ENCODE data around the gene FAM171A1. TPM values are rescaled to one million over a fixed set of nuclear protein-coding genes. Genes with fewer than 3 reads are reported as not detected.

Gene FAM171A1
- total and polyA plus RNA-seq, 2 donors (not counting 3 experiments of a cell fraction or from before 2014, with no cell fraction given), result 56.3 to 75.8 TPM

DNA sequence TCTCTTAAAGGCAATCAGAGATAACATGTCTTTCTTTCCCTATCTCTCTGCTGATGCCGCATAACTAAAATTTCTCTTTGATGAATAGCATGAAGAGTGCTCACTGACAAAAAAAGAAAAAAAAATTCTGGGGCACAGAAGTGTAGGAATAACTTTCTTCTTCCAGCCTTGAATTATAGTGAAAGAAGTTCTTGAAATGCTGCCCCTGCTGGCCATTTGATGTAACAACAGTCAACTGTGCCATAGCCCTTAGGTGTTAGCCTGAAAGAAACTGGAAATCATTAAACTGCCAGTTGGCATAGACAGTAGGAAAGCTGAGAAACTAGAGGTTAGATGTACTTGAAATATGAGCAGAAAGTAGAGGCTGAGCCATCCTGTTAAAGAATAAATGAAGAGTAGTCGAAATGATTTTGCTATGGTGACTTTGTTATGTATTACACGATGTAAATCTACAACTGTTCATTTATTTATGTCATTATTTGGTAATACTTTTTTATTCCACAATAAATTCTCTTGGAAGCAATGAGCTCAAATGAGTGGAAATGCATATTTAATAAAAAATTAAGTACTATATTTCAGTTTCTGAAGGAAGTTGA lies 48.3 kb upstream of the FAM171A1 start:
- H4K20me1 ChIP-seq (replicated peaks; ENCODE audit: control insufficient read depth, extremely low read depth, insufficient read depth, low read length), result no peaks in the 10 kb centered on the region
- no peaks in the 10 kb centered on the region for H3K79me2 ChIP-seq (ENCODE audit: control insufficient read depth, insufficient read depth, low read length)
- H2AFZ ChIP-seq (ENCODE audit: low read depth, low read length), result no peak overlapping the region
- H3K9me1 ChIP-seq (replicated peaks; ENCODE audit: control insufficient read depth, extremely low read depth, insufficient read depth, low read length), result no peaks in the 10 kb centered on the region
- intact Hi-C loops (cut with micrococcal nuclease) (loop anchor here (1.0 to 5.0 kb wide), 2 partner anchors 47 to 322 kb away; partner anchors contain the start of genes FAM171A1 and RPP38), dilution Hi-C loops (cut with MboI; ENCODE audit: extremely low pct_ligation_motif_present, low sequenced_read_pairs) (no loop called here)
- no peak overlapping the region for H3K9ac ChIP-seq (replicated peaks; ENCODE audit: extremely low read depth, insufficient read depth, low read length)
- FAIRE-seq, result peak; percentile 72
- H3K27me3 ChIP-seq (ENCODE audit: control insufficient read depth in 2 of 2, insufficient read depth in 2 of 2, low read length in 2 of 2), result peaks cover 0 to 2% of the 10 kb centered on the region in 2 experiments
- no TSS peak for BruUV-seq (replicated peaks)
- H3K4me1 ChIP-seq (ENCODE audit: control insufficient read depth, extremely low read depth, insufficient read depth, low read length), result no peaks in the 10 kb centered on the region
- CTCF ChIA-PET, result interaction anchor here (0.6 to 2.7 kb wide), 10 partner anchors 8 to 120 kb away, joined by 3 to 7 read pairs (median 4); partner anchors contain the start of gene FAM171A1
- POLR2A ChIA-PET, result no interaction called here
- no peak for TF ChIP-seq GATA2 (IDR thresholded peaks at IDR 0.05; ENCODE audit: insufficient read depth, insufficient read length, low read depth, low read length)
- TF ChIP-seq, protein P1, sequence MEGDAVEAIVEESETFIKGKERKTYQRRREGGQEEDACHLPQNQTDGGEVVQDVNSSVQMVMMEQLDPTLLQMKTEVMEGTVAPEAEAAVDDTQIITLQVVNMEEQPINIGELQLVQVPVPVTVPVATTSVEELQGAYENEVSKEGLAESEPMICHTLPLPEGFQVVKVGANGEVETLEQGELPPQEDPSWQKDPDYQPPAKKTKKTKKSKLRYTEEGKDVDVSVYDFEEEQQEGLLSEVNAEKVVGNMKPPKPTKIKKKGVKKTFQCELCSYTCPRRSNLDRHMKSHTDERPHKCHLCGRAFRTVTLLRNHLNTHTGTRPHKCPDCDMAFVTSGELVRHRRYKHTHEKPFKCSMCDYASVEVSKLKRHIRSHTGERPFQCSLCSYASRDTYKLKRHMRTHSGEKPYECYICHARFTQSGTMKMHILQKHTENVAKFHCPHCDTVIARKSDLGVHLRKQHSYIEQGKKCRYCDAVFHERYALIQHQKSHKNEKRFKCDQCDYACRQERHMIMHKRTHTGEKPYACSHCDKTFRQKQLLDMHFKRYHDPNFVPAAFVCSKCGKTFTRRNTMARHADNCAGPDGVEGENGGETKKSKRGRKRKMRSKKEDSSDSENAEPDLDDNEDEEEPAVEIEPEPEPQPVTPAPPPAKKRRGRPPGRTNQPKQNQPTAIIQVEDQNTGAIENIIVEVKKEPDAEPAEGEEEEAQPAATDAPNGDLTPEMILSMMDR (IDR thresholded peaks at IDR 0.05; ENCODE audit: extremely low read depth in 1 of 2, insufficient read depth in 1 of 2, low read depth in 1 of 2, low read length in 2 of 2), result peak; percentile 71 to 74
- H3K36me3 ChIP-seq (ENCODE audit: control insufficient read depth in 2 of 2, extremely low read depth in 1 of 2, insufficient read depth in 2 of 2, low read length in 2 of 2), result no peaks in the 10 kb centered on the region
- H3K4me2 ChIP-seq (ENCODE audit: insufficient read depth, low read length), result no peak overlapping the region
- H3K4me3 ChIP-seq (replicated peaks in 1 of 3; ENCODE audit: insufficient read depth in 1 of 3, low read depth in 1 of 3, low read length in 3 of 3), result no peak overlapping the region
- no peak overlapping the region for H3K27ac ChIP-seq (ENCODE audit: insufficient read depth, low read depth, low read length)
- H3K9me3 ChIP-seq (replicated peaks; ENCODE audit: control insufficient read depth, insufficient read depth, low read length), result no peaks in the 10 kb centered on the region
- peak; percentile 71 for DNase-seq (ENCODE audit: low read depth, low spot score)

DNA sequence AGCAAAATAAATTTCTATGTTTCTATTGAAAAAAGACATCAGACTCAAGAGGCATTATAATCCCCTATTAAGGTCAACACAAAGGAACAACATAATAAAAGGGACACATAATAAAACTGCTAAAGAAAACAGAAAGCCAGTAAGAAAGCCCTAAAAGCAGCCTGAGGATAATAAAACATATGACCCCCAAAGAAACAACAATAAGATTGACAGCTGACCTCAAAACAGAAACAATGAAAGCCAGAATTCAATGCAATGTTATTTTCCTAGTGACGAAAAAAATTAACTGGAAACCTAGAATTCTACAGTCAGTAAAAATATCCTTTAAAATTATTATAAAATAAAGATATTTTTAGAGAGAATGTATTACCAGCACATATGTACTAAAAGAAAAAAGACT lies 44.9 kb upstream of the FAM171A1 start:
- intact Hi-C loops (cut with micrococcal nuclease), result loop anchor here (5.0 kb wide), 1 partner anchor 44 kb away; the partner anchor contains the start of gene FAM171A1
- no peak overlapping the region for H3K27ac ChIP-seq (ENCODE audit: insufficient read depth, low read depth, low read length)
- H2AFZ ChIP-seq (ENCODE audit: low read depth, low read length), result no peak overlapping the region
- no peaks in the 10 kb centered on the region for H3K9me3 ChIP-seq (replicated peaks; ENCODE audit: control insufficient read depth, insufficient read depth, low read length)
- CTCF ChIA-PET, result interaction anchor here (1.6 kb wide), 1 partner anchor 45 kb away, joined by 5 read pairs; the partner anchor contains the start of gene FAM171A1
- no peak overlapping the region for H3K4me2 ChIP-seq (ENCODE audit: insufficient read depth, low read length)
- no peak overlapping the region for H3K9ac ChIP-seq (replicated peaks; ENCODE audit: extremely low read depth, insufficient read depth, low read length)
- no peaks in the 10 kb centered on the region for H3K36me3 ChIP-seq (ENCODE audit: control insufficient read depth in 2 of 2, extremely low read depth in 1 of 2, insufficient read depth in 2 of 2, low read length in 2 of 2)
- POLR2A ChIA-PET, result no interaction called here
- no peaks in the 10 kb centered on the region for H3K27me3 ChIP-seq (ENCODE audit: control insufficient read depth in 2 of 2, insufficient read depth in 2 of 2, low read length in 2 of 2)
- no peaks in the 10 kb centered on the region for H3K9me1 ChIP-seq (replicated peaks; ENCODE audit: control insufficient read depth, extremely low read depth, insufficient read depth, low read length)
- TF ChIP-seq, protein P2, sequence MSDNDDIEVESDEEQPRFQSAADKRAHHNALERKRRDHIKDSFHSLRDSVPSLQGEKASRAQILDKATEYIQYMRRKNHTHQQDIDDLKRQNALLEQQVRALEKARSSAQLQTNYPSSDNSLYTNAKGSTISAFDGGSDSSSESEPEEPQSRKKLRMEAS (IDR thresholded peaks at IDR 0.05; ENCODE audit: insufficient read depth, insufficient read length), result no peak
- TF ChIP-seq MYC (IDR thresholded peaks at IDR 0.05; ENCODE audit: low read depth, low read length) (no peak), JUN (IDR thresholded peaks at IDR 0.05; ENCODE audit: borderline replicate concordance, insufficient read depth, insufficient read length, low read depth) (no peak), FOS (IDR thresholded peaks at IDR 0.05; ENCODE audit: borderline replicate concordance, insufficient read depth, low read length) (no peak), EZH2 (IDR thresholded peaks at IDR 0.05; ENCODE audit: borderline replicate concordance, low read depth, low read length, severe bottlenecking) (no peak), POLR2A (IDR thresholded peaks at IDR 0.05; ENCODE audit: low read depth, low read length) (no peak), POLR2AphosphoS5 (IDR thresholded peaks at IDR 0.05; ENCODE audit: insufficient read depth, low read depth, low read length) (no peak), GATA2 (IDR thresholded peaks at IDR 0.05; ENCODE audit: insufficient read depth, insufficient read length, low read depth, low read length) (no peak)
- TF ChIP-seq, protein P1 (IDR thresholded peaks at IDR 0.05; ENCODE audit: extremely low read depth in 1 of 2, insufficient read depth in 1 of 2, low read depth in 1 of 2, low read length in 2 of 2), result no peak
- no peak overlapping the region for H3K4me3 ChIP-seq (replicated peaks in 1 of 3; ENCODE audit: insufficient read depth in 1 of 3, low read depth in 1 of 3, low read length in 3 of 3)
- no peak for DNase-seq (ENCODE audit: low read depth, low spot score)
- no peaks in the 10 kb centered on the region for H4K20me1 ChIP-seq (replicated peaks; ENCODE audit: control insufficient read depth, extremely low read depth, insufficient read depth, low read length)
- no TSS peak for BruUV-seq (replicated peaks)
- H3K79me2 ChIP-seq (ENCODE audit: control insufficient read depth, insufficient read depth, low read length), result no peaks in the 10 kb centered on the region
- dilution Hi-C loops (cut with MboI; ENCODE audit: extremely low pct_ligation_motif_present, low sequenced_read_pairs), result no loop called here
- FAIRE-seq, result no peak
- H3K4me1 ChIP-seq (ENCODE audit: control insufficient read depth, extremely low read depth, insufficient read depth, low read length), result no peaks in the 10 kb centered on the region

All from endothelial cell of umbilical vein (primary cell).